Stimulated activated effector memory CD8-positive, alpha-beta T cell treated with anti-CD3 and anti-CD28 coated beads, Interleukin-12 subunit alpha, Interleukin-12 subunit beta, amount 100 ng/mL, for 72 hours (primary cell): Measurements from ENCODE around the gene ZMIZ1.

Experiments
- ATAC-seq: fragments of 150-1000 bp; cut with Tn5 transposase; 2 replicates; pipeline ENCODE4 v1.10.0; 2021
- DNase-seq, 2 donors: peaks; one replicate each; pipeline ENCODE4 v3.0.0; 2021 to 2022; ENCODE audit warnings: low spot score in 2 of 2
- H3K27ac Mint-ChIP-seq: one replicate; pipeline ENCODE4 v1.8.0; 2022; ENCODE audit warnings: mild to moderate bottlenecking, mixed read lengths
- H3K36me3 Mint-ChIP-seq: one replicate; pipeline ENCODE4 v1.8.0; 2022; ENCODE audit warnings: mild to moderate bottlenecking, mixed read lengths
- H3K4me1 Mint-ChIP-seq: one replicate; pipeline ENCODE4 v1.8.0; 2022; ENCODE audit warnings: mixed read lengths
- H3K4me3 Mint-ChIP-seq: one replicate; pipeline ENCODE4 v1.8.0; 2022; ENCODE audit warnings: mild to moderate bottlenecking, mixed read lengths
- H3K9me3 Mint-ChIP-seq: one replicate; pipeline ENCODE4 v1.8.0; 2022; ENCODE audit warnings: mixed read lengths

The ZMIZ1 gene

GRCh38 chr10:79068562-79069324, at the start of gene ZMIZ1:
Gene ZMIZ1 (plus strand): TSS chr10:79068966. CDS start chr10:79201633, 132,667 bp downstream.
- no peaks in the 10 kb centered on the region for H3K9me3 Mint-ChIP-seq
- DNase-seq (peak; percentile 79 to 87), ATAC-seq (peak; percentile 76)
- H3K27ac Mint-ChIP-seq = peak within 1 kb of the TSS; percentile 83
- peaks cover 52% of the 10 kb centered on the region for H3K4me1 Mint-ChIP-seq
- H3K4me3 Mint-ChIP-seq = peak within 1 kb of the TSS; percentile 75
- H3K36me3 Mint-ChIP-seq = peaks cover 6% of the 10 kb centered on the region

- Mint-ChIP-seq H3K36me3 (no peaks in the 10 kb centered on the region), H3K4me3 (no peak overlapping the region), H3K4me1 (peaks cover 14% of the 10 kb centered on the region), H3K9me3 (peaks cover 3% of the 10 kb centered on the region), H3K27ac (no peak overlapping the region)
- DNase-seq (no peak), ATAC-seq (no peak)
Measured at GRCh38 chr10:79019441-79020014, 49.2 kb upstream of the ZMIZ1 start.

GRCh38 chr10:79020015-79020491, 48.7 kb upstream of the ZMIZ1 start:
- H3K9me3 Mint-ChIP-seq = peaks cover 3% of the 10 kb centered on the region
- no peak overlapping the region for H3K4me3 Mint-ChIP-seq

GRCh38 chr10:79020605-79021004, 48.2 kb upstream of the ZMIZ1 start:
- H3K9me3 Mint-ChIP-seq = peaks cover 3% of the 10 kb centered on the region
- peaks cover 4% of the 10 kb centered on the region for H3K36me3 Mint-ChIP-seq
- peaks cover 22% of the 10 kb centered on the region for H3K4me1 Mint-ChIP-seq
- peak overlapping the region; percentile 23 for H3K27ac Mint-ChIP-seq
- ATAC-seq (no peak), DNase-seq (no peak)
- no peak overlapping the region for H3K4me3 Mint-ChIP-seq

More at GRCh38 chr10:79020015-79020491, 48.7 kb upstream of the ZMIZ1 start:
- no peaks in the 10 kb centered on the region for H3K36me3 Mint-ChIP-seq
- ATAC-seq (no peak), DNase-seq (no peak)
- no peak overlapping the region for H3K27ac Mint-ChIP-seq
- peaks cover 16% of the 10 kb centered on the region for H3K4me1 Mint-ChIP-seq

- DNase-seq = no peak
- Mint-ChIP-seq H3K4me3 (no peak overlapping the region), H3K36me3 (peaks cover 4% of the 10 kb centered on the region), H3K9me3 (peaks cover 3% of the 10 kb centered on the region), H3K4me1 (peaks cover 30% of the 10 kb centered on the region), H3K27ac (no peak overlapping the region)
- no peak for ATAC-seq
Measured at GRCh38 chr10:79021331-79021907, 47.3 kb upstream of the ZMIZ1 start.

GRCh38 chr10:79021948-79022499, 46.7 kb upstream of the ZMIZ1 start:
- peak overlapping the region; percentile 44 for H3K27ac Mint-ChIP-seq
- peaks cover 34% of the 10 kb centered on the region for H3K4me1 Mint-ChIP-seq
- ATAC-seq = no peak
- no peak overlapping the region for H3K4me3 Mint-ChIP-seq
- no peak for DNase-seq
- H3K36me3 Mint-ChIP-seq = peaks cover 4% of the 10 kb centered on the region
- peaks cover 3% of the 10 kb centered on the region for H3K9me3 Mint-ChIP-seq

- Mint-ChIP-seq H3K4me3 (peak overlapping the region; percentile 33), H3K9me3 (peaks cover under 1% of the 10 kb centered on the region), H3K4me1 (peaks cover 41% of the 10 kb centered on the region), H3K36me3 (peaks cover 4% of the 10 kb centered on the region), H3K27ac (peak overlapping the region; percentile 44)
- DNase-seq (no peak), ATAC-seq (no peak)
Measured at GRCh38 chr10:79022565-79023230, 46.1 kb upstream of the ZMIZ1 start.

GRCh38 chr10:79023240-79024162, 45.3 kb upstream of the ZMIZ1 start:
- DNase-seq (no peak), ATAC-seq (no peak)
- Mint-ChIP-seq H3K9me3 (no peaks in the 10 kb centered on the region), H3K4me1 (peaks cover 48% of the 10 kb centered on the region), H3K4me3 (peak overlapping the region; percentile 33), H3K36me3 (peaks cover 4% of the 10 kb centered on the region), H3K27ac (no peak overlapping the region)

- Mint-ChIP-seq H3K4me1 (peaks cover 56% of the 10 kb centered on the region), H3K27ac (no peak overlapping the region), H3K36me3 (peaks cover 10% of the 10 kb centered on the region), H3K9me3 (no peaks in the 10 kb centered on the region), H3K4me3 (no peak overlapping the region)
- ATAC-seq = no peak
- DNase-seq = no peak
Measured at GRCh38 chr10:79024296-79024695, 44.5 kb upstream of the ZMIZ1 start.

GRCh38 chr10:79024720-79025198, 44.0 kb upstream of the ZMIZ1 start:
- Mint-ChIP-seq H3K36me3 (peaks cover 14% of the 10 kb centered on the region), H3K4me3 (peak overlapping the region; percentile 28), H3K4me1 (peaks cover 60% of the 10 kb centered on the region), H3K9me3 (no peaks in the 10 kb centered on the region), H3K27ac (peak overlapping the region; percentile 5)
- DNase-seq = no peak
- ATAC-seq = no peak

- Mint-ChIP-seq H3K4me1 (peaks cover 60% of the 10 kb centered on the region), H3K36me3 (peaks cover 14% of the 10 kb centered on the region), H3K27ac (peak overlapping the region; percentile 5), H3K4me3 (peak overlapping the region; percentile 28), H3K9me3 (no peaks in the 10 kb centered on the region)
- peak; percentile 26 to 62 for DNase-seq
- peak; percentile 67 for ATAC-seq
Measured at GRCh38 chr10:79025199-79025832, 43.5 kb upstream of the ZMIZ1 start.

- peaks cover 60% of the 10 kb centered on the region for H3K4me1 Mint-ChIP-seq
- peaks cover 14% of the 10 kb centered on the region for H3K36me3 Mint-ChIP-seq
- no peaks in the 10 kb centered on the region for H3K9me3 Mint-ChIP-seq
- H3K27ac Mint-ChIP-seq = peak overlapping the region; percentile 5
- DNase-seq (no peak), ATAC-seq (no peak)
- H3K4me3 Mint-ChIP-seq = peak overlapping the region; percentile 28
Measured at GRCh38 chr10:79026341-79026761, 42.4 kb upstream of the ZMIZ1 start.

GRCh38 chr10:79026806-79027146, 42.0 kb upstream of the ZMIZ1 start:
- peak overlapping the region; percentile 39 for H3K4me3 Mint-ChIP-seq
- peaks cover 60% of the 10 kb centered on the region for H3K4me1 Mint-ChIP-seq
- no peaks in the 10 kb centered on the region for H3K9me3 Mint-ChIP-seq
- DNase-seq (no peak), ATAC-seq (no peak)
- no peak overlapping the region for H3K27ac Mint-ChIP-seq
- peaks cover 14% of the 10 kb centered on the region for H3K36me3 Mint-ChIP-seq
